ENCODE results near the gene ABCA12. TPM values are rescaled to one million over a fixed set of nuclear protein-coding genes. Genes with fewer than 3 reads are reported as not detected.
A peak's percentile ranks its signal among the peaks of the same experiment; 100 is the strongest.

Gene ABCA12
- total RNA-seq, 2 experiments from 2014 or later: not detected

DNA sequence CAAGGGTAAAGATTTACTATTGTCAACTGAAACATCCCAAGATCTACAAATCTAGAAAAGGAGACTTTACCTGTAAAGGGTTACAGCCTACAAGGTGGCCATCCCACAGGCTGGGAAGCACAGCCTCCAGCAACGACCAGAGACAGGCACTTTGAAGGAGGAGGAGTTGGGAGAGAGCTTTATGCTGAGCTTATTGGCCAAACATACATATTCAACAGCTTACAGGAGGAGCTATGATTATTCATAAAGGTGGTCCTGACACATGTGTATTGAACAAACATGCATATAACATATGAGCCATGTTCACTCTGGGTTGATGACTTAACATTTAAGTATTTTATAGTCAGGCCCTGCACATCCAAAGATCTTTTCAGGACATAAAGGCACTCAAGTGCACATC, 11.1 kb upstream of the ABCA12 start:
- DNase-seq: no peak
- Mint-ChIP-seq H3K9me3 (no peaks in the 10 kb centered on the region), H3K4me1 (ENCODE audit: low read depth) (no peaks in the 10 kb centered on the region), H3K27me3 (ENCODE audit: low read depth) (peaks cover 3% of the 10 kb centered on the region), H3K27ac (no peak overlapping the region), H3K4me3 (no peak overlapping the region), H3K36me3 (ENCODE audit: low read depth) (no peaks in the 10 kb centered on the region)
- intact Hi-C loops (cut with micrococcal nuclease): no loop called here
- CTCF ChIA-PET: no interaction called here

DNA sequence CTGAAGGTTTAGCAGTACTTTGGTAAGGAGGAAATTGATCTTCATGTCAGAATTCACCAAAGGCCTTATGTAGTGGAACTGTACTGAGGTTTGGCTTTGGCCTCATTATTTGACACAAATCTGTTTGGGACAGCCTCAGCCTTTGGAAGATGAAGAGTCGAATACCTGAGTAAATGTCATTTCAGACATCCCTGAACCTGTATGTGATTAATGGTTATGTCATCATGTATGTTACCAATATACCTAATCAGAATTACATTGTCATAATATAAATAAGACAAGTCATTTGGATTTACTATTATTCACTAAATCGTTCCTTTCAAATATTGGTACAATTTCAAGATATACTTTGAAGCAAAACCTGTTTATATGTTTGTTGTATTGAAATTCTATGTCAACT, 10.6 kb upstream of the ABCA12 start:
- intact Hi-C loops (cut with micrococcal nuclease): no loop called here
- no peak for DNase-seq
- Mint-ChIP-seq H3K36me3 (ENCODE audit: low read depth) (no peaks in the 10 kb centered on the region), H3K27me3 (ENCODE audit: low read depth) (peaks cover 5% of the 10 kb centered on the region), H3K4me1 (ENCODE audit: low read depth) (no peaks in the 10 kb centered on the region), H3K9me3 (no peaks in the 10 kb centered on the region), H3K27ac (no peak overlapping the region), H3K4me3 (no peak overlapping the region)
- CTCF ChIA-PET: no interaction called here

DNA sequence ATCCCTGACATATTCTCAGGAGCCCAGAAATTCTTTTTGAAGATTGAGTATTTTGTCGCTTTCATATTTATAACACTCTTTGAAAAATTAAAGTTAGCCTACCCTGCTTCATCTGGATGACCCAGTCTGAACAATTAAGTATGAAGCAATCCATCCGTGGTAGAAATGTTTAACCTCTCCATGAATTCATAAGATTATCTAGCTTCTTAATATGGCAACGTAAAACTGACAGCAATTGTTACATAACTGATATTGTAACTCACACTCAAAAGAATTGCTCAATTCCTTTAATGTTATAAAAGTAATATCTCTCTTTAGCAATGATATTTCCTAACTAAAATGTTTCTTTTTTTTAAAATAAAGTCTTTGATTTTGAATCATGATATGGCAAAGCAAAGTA, 7.2 kb upstream of the ABCA12 start:
- CTCF ChIA-PET: no interaction called here
- Mint-ChIP-seq H3K4me3 (no peak overlapping the region), H3K4me1 (ENCODE audit: low read depth) (no peaks in the 10 kb centered on the region), H3K36me3 (ENCODE audit: low read depth) (no peaks in the 10 kb centered on the region), H3K27ac (no peak overlapping the region), H3K9me3 (no peaks in the 10 kb centered on the region), H3K27me3 (ENCODE audit: low read depth) (peaks cover 7% of the 10 kb centered on the region)
- no peak for DNase-seq
- intact Hi-C loops (cut with micrococcal nuclease): no loop called here

DNA sequence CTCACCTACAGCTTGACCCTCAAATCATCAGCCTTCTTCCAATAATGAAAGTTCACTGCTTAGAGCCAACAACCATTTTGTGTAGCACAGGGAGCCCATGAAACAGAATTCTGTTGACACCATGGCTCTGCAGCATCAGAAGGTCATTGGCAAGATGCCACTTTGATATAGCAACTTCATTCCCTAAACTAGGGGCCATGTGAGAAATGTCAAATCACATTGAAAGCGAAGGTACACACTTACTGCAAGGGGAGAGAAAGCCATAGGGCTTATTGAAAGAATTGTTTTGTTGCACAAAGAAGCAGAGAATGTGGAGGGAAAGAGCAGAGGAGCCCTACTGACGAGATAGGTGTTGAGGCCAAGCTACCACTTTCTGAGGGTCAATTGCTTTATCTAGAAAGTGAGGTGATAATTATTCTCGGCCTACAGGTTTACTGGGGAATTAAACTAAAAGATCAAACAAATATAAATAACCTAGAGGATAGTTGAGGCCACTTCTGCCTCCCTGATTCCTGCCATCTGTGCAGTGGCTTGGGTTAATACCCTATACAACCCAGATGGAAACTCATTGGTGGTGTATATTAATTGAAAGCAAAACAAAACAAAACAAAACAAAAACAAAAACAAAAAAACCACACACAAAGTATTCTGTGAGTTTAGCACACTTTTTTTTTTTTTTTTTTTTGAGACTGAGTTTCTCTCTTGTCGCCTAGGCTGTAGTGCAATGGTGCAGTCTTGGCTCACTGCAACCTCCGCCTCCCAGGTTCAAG, 5.9 kb upstream of the ABCA12 start:
- intact Hi-C loops (cut with micrococcal nuclease): no loop called here
- CTCF ChIA-PET: no interaction called here
- Mint-ChIP-seq H3K4me3 (no peak overlapping the region), H3K4me1 (ENCODE audit: low read depth) (no peaks in the 10 kb centered on the region), H3K9me3 (no peaks in the 10 kb centered on the region), H3K27me3 (ENCODE audit: low read depth) (peaks cover 10% of the 10 kb centered on the region), H3K27ac (no peak overlapping the region), H3K36me3 (ENCODE audit: low read depth) (no peaks in the 10 kb centered on the region)
- DNase-seq: no peak

DNA sequence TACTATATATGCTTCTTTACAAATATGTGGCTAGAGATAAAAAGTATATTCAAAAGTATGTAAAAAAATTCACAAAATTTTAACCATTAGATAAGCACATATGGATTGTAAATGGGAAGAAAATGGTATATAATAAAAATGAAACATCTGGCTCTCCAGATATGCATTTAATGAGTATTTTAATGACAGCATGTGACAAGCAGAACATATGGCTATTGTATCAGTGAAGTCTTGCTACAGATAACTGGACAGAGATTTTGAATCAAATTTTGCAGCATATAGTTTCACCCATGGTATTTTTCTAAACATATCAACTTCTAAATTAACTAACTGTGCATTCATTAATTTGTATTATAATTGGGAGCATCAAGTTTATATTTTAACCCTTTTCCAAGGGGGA, 5.0 kb upstream of the ABCA12 start:
- Mint-ChIP-seq H3K9me3 (no peaks in the 10 kb centered on the region), H3K27ac (no peak overlapping the region), H3K36me3 (ENCODE audit: low read depth) (no peaks in the 10 kb centered on the region), H3K27me3 (ENCODE audit: low read depth) (peaks cover 13% of the 10 kb centered on the region), H3K4me3 (no peak overlapping the region), H3K4me1 (ENCODE audit: low read depth) (no peaks in the 10 kb centered on the region)
- intact Hi-C loops (cut with micrococcal nuclease): no loop called here
- CTCF ChIA-PET: no interaction called here
- no peak for DNase-seq

DNA sequence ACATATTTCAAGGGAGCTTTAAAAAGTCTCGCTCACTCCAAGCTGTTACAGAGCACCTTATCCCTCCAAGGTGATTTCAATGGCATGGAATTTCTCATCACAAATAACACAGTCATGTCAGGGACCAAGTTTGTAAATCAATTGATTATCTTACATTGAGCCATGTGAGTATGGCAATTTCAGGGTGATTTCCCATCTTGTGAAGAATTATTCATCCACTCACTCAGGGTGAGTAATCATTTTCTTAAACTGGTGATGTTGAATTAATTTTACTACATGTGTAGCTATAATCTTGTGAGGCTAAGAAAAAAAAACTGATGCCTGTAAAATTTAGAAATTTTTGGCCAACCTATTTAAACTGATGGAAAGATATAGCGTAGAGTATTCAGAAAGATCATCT, 3.3 kb upstream of the ABCA12 start:
- intact Hi-C loops (cut with micrococcal nuclease): no loop called here
- Mint-ChIP-seq H3K27me3 (ENCODE audit: low read depth) (peaks cover 14% of the 10 kb centered on the region), H3K4me3 (no peak overlapping the region), H3K4me1 (ENCODE audit: low read depth) (no peaks in the 10 kb centered on the region), H3K9me3 (no peaks in the 10 kb centered on the region), H3K36me3 (ENCODE audit: low read depth) (no peaks in the 10 kb centered on the region), H3K27ac (no peak overlapping the region)
- CTCF ChIA-PET: interaction anchor here (0.6 kb wide), 1 partner anchor 156 kb away, joined by 3 read pairs; no protein-coding TSS in a partner anchor
- DNase-seq: no peak

DNA sequence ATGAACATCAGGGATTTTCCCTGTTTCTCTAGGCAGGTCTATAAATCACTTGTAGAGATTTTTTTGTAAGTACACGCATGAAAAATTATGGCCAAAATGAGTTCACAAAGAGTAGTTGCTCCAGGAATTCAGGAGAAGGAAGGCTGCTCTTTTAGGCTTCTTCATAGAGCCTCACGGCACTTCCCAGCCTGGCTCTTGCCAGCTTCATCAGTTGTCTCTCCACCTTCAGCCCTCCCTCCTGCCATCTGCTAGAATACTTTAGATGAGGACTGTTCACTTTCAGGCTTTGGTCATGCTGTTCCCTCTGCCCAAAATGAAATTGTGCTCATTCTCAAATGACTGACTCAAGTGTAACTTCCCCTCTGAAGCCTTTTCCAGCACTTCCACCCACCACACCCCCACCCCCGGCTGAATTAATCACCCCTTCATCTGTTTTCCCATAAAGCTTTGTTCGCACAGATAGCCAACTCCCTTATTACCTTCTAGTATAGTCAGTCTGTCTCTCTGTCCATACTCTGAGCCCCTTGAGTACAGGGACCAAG, 1.8 kb upstream of the ABCA12 start:
- intact Hi-C loops (cut with micrococcal nuclease): no loop called here
- Mint-ChIP-seq H3K36me3 (ENCODE audit: low read depth) (no peaks in the 10 kb centered on the region), H3K9me3 (no peaks in the 10 kb centered on the region), H3K4me3 (no peak overlapping the region), H3K27ac (no peak overlapping the region), H3K27me3 (ENCODE audit: low read depth) (peaks cover 21% of the 10 kb centered on the region), H3K4me1 (ENCODE audit: low read depth) (no peaks in the 10 kb centered on the region)
- no peak for DNase-seq
- CTCF ChIA-PET: no interaction called here

DNA sequence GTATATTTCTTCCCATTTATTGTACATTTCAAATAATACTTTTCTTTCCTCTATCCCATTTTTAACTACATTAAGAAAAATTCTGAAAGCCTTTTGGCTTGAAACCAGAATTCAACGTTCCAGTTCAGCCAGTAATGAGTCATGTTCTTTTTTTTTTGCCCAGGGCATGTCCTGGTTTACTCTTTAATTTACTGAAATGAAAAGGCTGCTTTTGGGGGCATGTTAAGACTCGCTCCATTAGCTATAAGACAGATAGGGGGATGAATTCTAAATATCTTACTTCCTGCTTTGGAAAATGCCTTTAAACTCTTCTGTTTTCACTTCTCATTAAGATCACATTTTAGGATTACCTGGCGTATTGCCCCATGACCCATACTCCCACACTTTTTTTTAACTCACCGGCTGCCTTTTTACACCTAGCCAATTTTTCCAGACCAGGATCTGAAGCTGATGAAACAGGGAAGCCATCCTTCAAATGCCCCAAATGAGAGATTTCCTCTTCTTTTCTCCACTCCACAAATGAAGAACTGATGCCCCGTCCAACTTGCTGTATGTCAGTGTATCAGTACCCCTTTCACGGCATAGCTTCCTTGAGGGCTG, 585 bp downstream of the ABCA12 start:
- H3K4me1 Mint-ChIP-seq (ENCODE audit: low read depth): no peaks in the 10 kb centered on the region
- H3K4me3 Mint-ChIP-seq: no peak overlapping the region
- peaks cover 14% of the 10 kb centered on the region for H3K27me3 Mint-ChIP-seq (ENCODE audit: low read depth)
- intact Hi-C loops (cut with micrococcal nuclease): loop anchor here (2.0 kb wide), 1 partner anchor 329 kb away; the partner anchor contains the start of gene BARD1
- no peak for DNase-seq
- H3K9me3 Mint-ChIP-seq: no peaks in the 10 kb centered on the region
- CTCF ChIA-PET: interaction anchor here (0.6 kb wide), 1 partner anchor 408 kb away, joined by 6 read pairs; no protein-coding TSS in a partner anchor
- H3K36me3 Mint-ChIP-seq (ENCODE audit: low read depth): no peaks in the 10 kb centered on the region
- H3K27ac Mint-ChIP-seq: no peak overlapping the region

DNA sequence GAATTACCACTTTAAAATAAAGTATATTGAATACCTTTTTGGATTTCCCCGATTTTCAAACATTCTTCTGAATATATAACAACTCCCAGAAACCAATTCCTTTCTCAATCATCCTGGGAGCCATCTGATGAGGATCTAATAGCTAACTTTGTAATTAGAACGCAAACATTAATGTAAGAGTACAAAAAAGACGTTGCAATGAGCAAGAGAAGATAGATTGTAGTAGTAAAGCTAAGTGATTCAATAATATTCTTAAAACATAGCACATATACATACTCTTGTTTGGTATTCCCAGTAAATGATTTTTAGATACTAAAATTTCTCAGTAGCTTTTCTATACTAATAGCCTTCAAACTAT, 1.1 kb downstream of the ABCA12 start:
- DNase-seq: no peak
- intact Hi-C loops (cut with micrococcal nuclease): loop anchor here (2.0 kb wide), 1 partner anchor 329 kb away; the partner anchor contains the start of gene BARD1
- Mint-ChIP-seq H3K27ac (no peak overlapping the region), H3K4me1 (ENCODE audit: low read depth) (no peaks in the 10 kb centered on the region), H3K4me3 (no peak overlapping the region), H3K9me3 (no peaks in the 10 kb centered on the region), H3K27me3 (ENCODE audit: low read depth) (peaks cover 14% of the 10 kb centered on the region), H3K36me3 (ENCODE audit: low read depth) (no peaks in the 10 kb centered on the region)
- CTCF ChIA-PET: interaction anchor here (0.6 kb wide), 1 partner anchor 407 kb away, joined by 6 read pairs; no protein-coding TSS in a partner anchor

DNA sequence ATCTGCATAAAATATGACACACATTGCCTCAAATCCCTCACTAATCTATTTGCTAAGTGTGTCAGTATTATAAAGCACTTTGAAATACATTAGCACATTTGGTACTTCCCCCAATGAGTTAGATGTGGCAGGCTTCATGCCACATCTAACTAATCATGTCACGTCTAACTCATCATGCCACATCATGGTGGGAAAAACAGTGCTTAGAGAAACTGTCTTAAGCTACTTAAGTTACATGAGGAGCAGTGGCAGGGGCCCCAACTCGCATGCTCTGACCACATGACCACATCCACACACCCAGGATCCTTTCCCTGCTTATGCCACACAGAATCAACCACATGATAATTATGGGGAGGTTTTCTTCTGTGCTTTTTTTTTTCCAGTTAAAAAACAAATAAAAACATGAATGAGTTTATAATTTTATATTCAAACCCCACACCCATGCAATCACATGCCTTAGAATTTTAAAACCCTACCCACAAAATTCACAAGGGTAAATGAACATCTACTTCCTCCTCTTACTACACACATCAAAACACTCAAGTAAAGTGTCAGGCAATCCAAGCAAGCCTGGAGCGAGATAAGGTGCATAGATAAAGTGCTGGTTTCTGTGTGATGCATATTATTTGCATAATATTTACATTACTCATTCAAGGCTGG, 1.6 kb downstream of the ABCA12 start:
- Mint-ChIP-seq H3K27ac (no peak overlapping the region), H3K27me3 (ENCODE audit: low read depth) (peaks cover 14% of the 10 kb centered on the region), H3K4me3 (no peak overlapping the region), H3K9me3 (no peaks in the 10 kb centered on the region), H3K36me3 (ENCODE audit: low read depth) (no peaks in the 10 kb centered on the region), H3K4me1 (ENCODE audit: low read depth) (no peaks in the 10 kb centered on the region)
- DNase-seq: peak; percentile 14
- CTCF ChIA-PET: interaction anchor here (0.6 kb wide), 1 partner anchor 407 kb away, joined by 6 read pairs; no protein-coding TSS in a partner anchor
- intact Hi-C loops (cut with micrococcal nuclease): loop anchor here (2.0 kb wide), 1 partner anchor 328 kb away; the partner anchor contains the start of gene BARD1

DNA sequence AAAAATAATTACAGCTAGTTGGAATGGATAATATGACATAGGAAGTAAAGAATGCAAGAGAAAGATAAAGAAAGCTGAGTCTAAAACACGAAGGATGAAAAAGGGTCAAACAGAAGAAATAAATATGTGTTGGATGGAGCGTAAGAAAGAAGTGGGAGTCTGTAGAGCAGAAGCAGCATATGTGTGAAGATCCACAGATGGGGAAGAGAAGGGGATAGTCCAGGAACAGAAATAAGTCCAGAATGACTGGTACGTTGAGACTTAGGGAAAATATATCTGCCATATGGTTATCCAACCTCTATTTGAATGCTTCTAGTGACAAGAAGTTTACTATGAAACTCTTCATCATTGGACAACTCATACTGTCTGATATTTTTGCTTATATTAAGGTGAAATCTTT, 18.0 kb downstream of the ABCA12 start:
- H3K36me3 Mint-ChIP-seq (ENCODE audit: low read depth): no peaks in the 10 kb centered on the region
- H3K27me3 Mint-ChIP-seq (ENCODE audit: low read depth): peaks cover 2% of the 10 kb centered on the region
- no peak for DNase-seq

DNA sequence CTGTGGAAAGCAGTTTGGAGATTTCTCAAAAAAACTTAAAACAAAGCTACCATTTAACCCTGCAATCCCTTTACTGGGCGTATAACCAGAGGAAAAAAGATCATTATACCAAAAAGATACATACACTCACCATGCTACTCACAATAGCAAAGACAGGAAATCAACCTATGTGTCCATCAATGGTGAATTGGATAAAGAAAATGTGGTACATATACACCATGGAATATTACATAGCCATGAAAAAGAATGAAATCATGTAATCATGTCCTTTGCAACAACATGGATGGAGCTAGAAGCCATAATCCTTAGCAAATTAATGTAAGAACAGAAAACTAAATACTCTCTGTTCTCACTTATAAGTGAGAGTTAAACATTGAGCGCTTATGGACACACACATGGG, 18.6 kb downstream of the ABCA12 start:
- no peak for DNase-seq
- intact Hi-C loops (cut with micrococcal nuclease): no loop called here
- Mint-ChIP-seq H3K27me3 (ENCODE audit: low read depth) (peaks cover 2% of the 10 kb centered on the region), H3K4me1 (ENCODE audit: low read depth) (no peaks in the 10 kb centered on the region), H3K9me3 (peaks cover 8% of the 10 kb centered on the region), H3K4me3 (no peak overlapping the region), H3K36me3 (ENCODE audit: low read depth) (no peaks in the 10 kb centered on the region), H3K27ac (no peak overlapping the region)
- CTCF ChIA-PET: no interaction called here

More for the DNA sequence above, 18.0 kb downstream of the ABCA12 start:
- CTCF ChIA-PET: no interaction called here
- Mint-ChIP-seq H3K4me3 (no peak overlapping the region), H3K4me1 (ENCODE audit: low read depth) (no peaks in the 10 kb centered on the region), H3K27ac (no peak overlapping the region), H3K9me3 (peaks cover 8% of the 10 kb centered on the region)
- intact Hi-C loops (cut with micrococcal nuclease): no loop called here
